ENCODE results near the gene C17orf78. TPM values are rescaled to one million over a fixed set of nuclear protein-coding genes. Genes with fewer than 3 reads are reported as not detected.

Gene C17orf78
- total and polyA plus RNA-seq, 2 of the 13 experiments (the other 11 are each of a cell fraction or from before 2014, with no cell fraction given), result not detected

GRCh38 chr17:37384560-37385149 lies 8.9 kb downstream of the C17orf78 start:
- ChIA-PET POLR2A (no interaction called here), CTCF (ENCODE audit: low intra/inter-chr PET ratio, low total read pairs) (no interaction called here)
- 85% methylated on average over 3 of the region's 3 CpGs for WGBS (ENCODE audit: low lambda C conversion rate)
- intact Hi-C loops (cut with micrococcal nuclease; ENCODE audit: unreplicated experiment) (no loop called here), in situ Hi-C loops (cut with HindIII; ENCODE audit: extremely low pct_ligation_motif_present, low pct_unique_long_range_greater_than_20kb) (no loop called here)
- Histone ChIP-seq H3K9me3 (ENCODE audit: low read length) (no peaks in the 10 kb centered on the region), H3K4me2 (ENCODE audit: low read depth, low read length) (no peak overlapping the region), H2AFZ (ENCODE audit: low read length) (no peak overlapping the region), H4K20me1 (ENCODE audit: insufficient read depth, low read length) (no peaks in the 10 kb centered on the region), H3K27me3 (ENCODE audit: control insufficient read depth in 1 of 2, insufficient read depth in 2 of 2, low read length in 2 of 2) (no peaks in the 10 kb centered on the region), H3K36me3 (replicated peaks in 1 of 2; ENCODE audit: control insufficient read depth in 1 of 2, insufficient read depth in 2 of 2, low read length in 2 of 2) (no peaks in the 10 kb centered on the region), H3K79me2 (ENCODE audit: insufficient read depth, low read length) (no peaks in the 10 kb centered on the region), H3K9ac (ENCODE audit: insufficient read depth, low read depth, low read length) (no peak overlapping the region), H3K4me3 (replicated peaks in 1 of 3; ENCODE audit: insufficient read depth in 1 of 3, low read depth in 2 of 3, low read length in 3 of 3) (no peak overlapping the region), H3K27ac (ENCODE audit: extremely low read length, insufficient read depth, low read length) (no peak overlapping the region), H3K4me1 (ENCODE audit: insufficient read depth, low read length) (no peaks in the 10 kb centered on the region)
- DNase-seq (ENCODE audit: low spot score) (no peak), FAIRE-seq (no peak), ATAC-seq (no peak)
- no peak for TF ChIP-seq ZNF609 (CRISPR knock-in tag; IDR thresholded peaks at IDR 0.05; ENCODE audit: borderline replicate concordance)
- no peak for TF ChIP-seq UBTF (CRISPR knock-in tag; IDR thresholded peaks at IDR 0.05)
- no peak for TF ChIP-seq ARNT2 (CRISPR knock-in tag; IDR thresholded peaks at IDR 0.05; ENCODE audit: low read depth)
- no peak for TF ChIP-seq RARA (CRISPR knock-in tag; IDR thresholded peaks at IDR 0.05)
- TF ChIP-seq MTF2 (CRISPR knock-in tag; IDR thresholded peaks at IDR 0.05; ENCODE audit: borderline replicate concordance), result no peak
- no peak for TF ChIP-seq HDAC2 (CRISPR knock-in tag; IDR thresholded peaks at IDR 0.05)
- TF ChIP-seq ETV5 (CRISPR knock-in tag; IDR thresholded peaks at IDR 0.05; ENCODE audit: borderline replicate concordance), result no peak
- no peak for TF ChIP-seq NR0B2 (CRISPR knock-in tag; IDR thresholded peaks at IDR 0.05)
- no peak for TF ChIP-seq PAWR (CRISPR knock-in tag; IDR thresholded peaks at IDR 0.05; ENCODE audit: borderline replicate concordance)
- BruUV-seq (replicated peaks), result no TSS peak
